Gastrocnemius medialis (tissue), 4 donors: Measurements from ENCODE around the gene C11orf86. TPM values are rescaled to one million over a fixed set of nuclear protein-coding genes. Genes with fewer than 3 reads are reported as not detected.

ENCODE experiments used
- ATAC-seq, 2 donors: fragments of 150-250 bp; one replicate each; pipeline ENCODE4 v1.9.1; 2016
- DNase-seq, 2 donors: peaks; one replicate each; pipeline ENCODE4 v3.0.0-alpha.2; 2019
- H3K27ac ChIP-seq, 4 donors: fragments of 200-600 bp; sonication (generic); 1 replicate in 1 of 4; 2 replicates in 3 of 4; pipeline ENCODE4 v1.5.1; 2016 to 2018; ENCODE audit warnings: mild to moderate bottlenecking in 2 of 4, moderate library complexity in 1 of 4
- H3K27me3 ChIP-seq, 3 donors: fragments of 200-600 bp; sonication (generic) in 2 of 3; 1 replicate in 1 of 3; 2 replicates in 2 of 3; pipeline versions ENCODE4 v1.5.1 to v1.6.0; 2016 to 2019; ENCODE audit warnings: mild to moderate bottlenecking in 1 of 3, moderate library complexity in 1 of 3
- H3K36me3 ChIP-seq, 2 donors: fragments of 200-600 bp; sonication (generic) in 1 of 2; one replicate each; pipeline ENCODE4 v1.5.1; 2017 to 2018
- H3K4me1 ChIP-seq, 2 donors: fragments of 200-600 bp; sonication (generic) in 1 of 2; one replicate each; pipeline ENCODE4 v1.5.1; 2016 to 2017; ENCODE audit warnings: mild to moderate bottlenecking in 2 of 2
- H3K4me3 ChIP-seq, 4 donors: fragments of 200-600 bp; sonication (generic) in 3 of 4; 1 replicate in 1 of 4; 2 replicates in 3 of 4; pipeline ENCODE4 v1.5.1; 2016 to 2019; ENCODE audit warnings: mild to moderate bottlenecking in 2 of 4
- H3K9me3 ChIP-seq, 3 donors: fragments of 200-600 bp; sonication (generic) in 2 of 3; 1 replicate in 1 of 3; 2 replicates in 2 of 3; pipeline ENCODE4 v1.5.1; 2016 to 2019
- CTCF ChIP-seq, 5 experiments: fragments of 450-650 bp in 3 of 5; fragments of 200-600 bp in 2 of 5; sonication (generic) in 2 of 5; IDR thresholded peaks in 4 of 5; conservative IDR thresholded peaks in 1 of 5; 1 replicate in 4 of 5; 2 replicates in 1 of 5; pipeline ENCODE4 v1.5.1; 2016 to 2019; ENCODE audit warnings: antibody characterized with exemption in 5 of 5, mild to moderate bottlenecking in 3 of 5, moderate library complexity in 3 of 5
- POLR2A ChIP-seq, 2 donors: fragments of 450-650 bp; IDR thresholded peaks; one replicate each; pipeline ENCODE4 v1.6.1; 2017; ENCODE audit warnings: antibody characterized with exemption in 2 of 2, mild to moderate bottlenecking in 2 of 2, moderate library complexity in 2 of 2
- in situ Hi-C, 4 donors: fragments of 200-750 bp; cut with MboI; loops; one replicate each; pipeline versions ENCODE4 v1.15.0 to v1.8.0; 2017; ENCODE audit warnings: low sequenced_read_pairs in 4 of 4
- intact Hi-C: fragments of 100-400 bp; cut with DNase I; formaldehyde crosslinking; loops from one replicate; pipeline ENCODE4 v1.15.1; 2023; ENCODE audit warnings: low total_unique reads
- total RNA-seq, 4 donors: library from RNA; depleted of rRNA; stranded (reverse); fragments of >200 nt; gene quantifications; one replicate each; pipeline versions ENCODE4 v1.1.0 to v1.2.3, GENCODE V29; 2016

C11orf86 gene
- total RNA-seq, 4 donors from 2014 or later, result not detected

- in situ Hi-C loops, result no loop called here
- Histone ChIP-seq H3K27me3 (no peaks in the 10 kb centered on the region), H3K4me1 (peaks cover 17 to 28% of the 10 kb centered on the region in 2 donors), H3K9me3 (no peaks in the 10 kb centered on the region), H3K27ac (no peak overlapping the region), H3K4me3 (no peak overlapping the region), H3K36me3 (no peaks in the 10 kb centered on the region)
- DNase-seq (peak; percentile 52 to 70), ATAC-seq (peak; percentile 7 to 31)
- intact Hi-C loops, result no loop called here
- TF ChIP-seq CTCF (IDR thresholded peaks at IDR 0.05 in 4 of 5, conservative IDR thresholded peaks at IDR 0.05 in 1 of 5), result no peak
- TF ChIP-seq POLR2A (IDR thresholded peaks at IDR 0.05), result no peak
These were observed 7.0 kb downstream of the C11orf86 start for GRCh38 chr11:66981976-66982578.

GRCh38 chr11:66983275-66983924 lies 8.3 kb downstream of the C11orf86 start:
- ATAC-seq (no peak), DNase-seq (no peak)
- intact Hi-C loops, result no loop called here
- H3K27me3 ChIP-seq, result no peaks in the 10 kb centered on the region
- H3K36me3 ChIP-seq, result no peaks in the 10 kb centered on the region
- no peaks in the 10 kb centered on the region for H3K9me3 ChIP-seq
- no peak overlapping the region for H3K4me3 ChIP-seq
- in situ Hi-C loops, result no loop called here
- peaks cover 17 to 28% of the 10 kb centered on the region in 2 donors for H3K4me1 ChIP-seq
- no peak for TF ChIP-seq CTCF (IDR thresholded peaks at IDR 0.05 in 4 of 5, conservative IDR thresholded peaks at IDR 0.05 in 1 of 5)
- TF ChIP-seq POLR2A (IDR thresholded peaks at IDR 0.05), result no peak
- no peak overlapping the region for H3K27ac ChIP-seq

- peaks cover 17 to 28% of the 10 kb centered on the region in 2 donors for H3K4me1 ChIP-seq
- ATAC-seq, result peak; percentile 84 to 90
These were observed 10.5 kb downstream of the C11orf86 start for GRCh38 chr11:66985508-66986177.

GRCh38 chr11:66986178-66986545 lies 11.1 kb downstream of the C11orf86 start:
- DNase-seq, result no peak
- peak; percentile 19 to 21 for ATAC-seq
- no peak overlapping the region for H3K4me3 ChIP-seq
- no peak for TF ChIP-seq CTCF (IDR thresholded peaks at IDR 0.05 in 4 of 5, conservative IDR thresholded peaks at IDR 0.05 in 1 of 5)
- no peak for TF ChIP-seq POLR2A (IDR thresholded peaks at IDR 0.05)
- in situ Hi-C loops (no loop called here), intact Hi-C loops (no loop called here)
- peaks cover 17 to 28% of the 10 kb centered on the region in 2 donors for H3K4me1 ChIP-seq
- peak overlapping the region in 3 of 4 donors; percentile 41 to 71 (median 41) for H3K27ac ChIP-seq
- H3K27me3 ChIP-seq, result no peaks in the 10 kb centered on the region
- H3K36me3 ChIP-seq, result no peaks in the 10 kb centered on the region
- no peaks in the 10 kb centered on the region for H3K9me3 ChIP-seq

More at GRCh38 chr11:66985508-66986177, 10.5 kb downstream of the C11orf86 start:
- Histone ChIP-seq H3K4me3 (no peak overlapping the region), H3K9me3 (no peaks in the 10 kb centered on the region), H3K36me3 (no peaks in the 10 kb centered on the region), H3K27ac (peak overlapping the region in 3 of 4 donors; percentile 41 to 71 (median 41)), H3K27me3 (no peaks in the 10 kb centered on the region)
- DNase-seq, result peak; percentile 73 to 86
- intact Hi-C loops, result no loop called here
- TF ChIP-seq POLR2A (IDR thresholded peaks at IDR 0.05) (no peak), CTCF (IDR thresholded peaks at IDR 0.05 in 4 of 5, conservative IDR thresholded peaks at IDR 0.05 in 1 of 5) (no peak)
- in situ Hi-C loops, result no loop called here
